Endothelial cell (in vitro differentiated cells): ENCODE data around the gene SYNPO2. TPM values are rescaled to one million over a fixed set of nuclear protein-coding genes. Genes with fewer than 3 reads are reported as not detected.

Source experiments
- DNase-seq: peaks from one replicate; pipeline ENCODE4 v3.0.0; 2021; ENCODE audit warnings: low spot score
- H3K27ac Mint-ChIP-seq: one replicate; pipeline ENCODE4 v1.8.0; 2021; ENCODE audit warnings: mixed read lengths, inconsistent platforms; ENCODE audit not compliant: unreplicated experiment
- H3K27me3 Mint-ChIP-seq: one replicate; pipeline ENCODE4 v1.8.0; 2021; ENCODE audit warnings: mild to moderate bottlenecking, moderate library complexity, mixed read lengths, inconsistent platforms; ENCODE audit not compliant: unreplicated experiment
- H3K36me3 Mint-ChIP-seq: one replicate; pipeline ENCODE4 v1.8.0; 2021; ENCODE audit warnings: mild to moderate bottlenecking, low read depth, mixed read lengths, inconsistent platforms; ENCODE audit not compliant: unreplicated experiment
- H3K4me1 Mint-ChIP-seq: one replicate; pipeline ENCODE4 v1.8.0; 2021; ENCODE audit warnings: mild to moderate bottlenecking, mixed read lengths, inconsistent platforms; ENCODE audit not compliant: unreplicated experiment
- H3K4me3 Mint-ChIP-seq: one replicate; pipeline ENCODE4 v1.8.0; 2021; ENCODE audit warnings: mild to moderate bottlenecking, mixed read lengths, inconsistent platforms; ENCODE audit not compliant: unreplicated experiment
- H3K9me3 Mint-ChIP-seq: one replicate; pipeline ENCODE4 v1.8.0; 2021; ENCODE audit warnings: mixed read lengths, inconsistent platforms; ENCODE audit not compliant: unreplicated experiment
- CTCF ChIP-seq: fragments of 200-600 bp; sonication (generic); IDR thresholded peaks from one replicate; pipeline ENCODE4 v1.5.0; 2021; ENCODE audit warnings: antibody characterized with exemption; ENCODE audit not compliant: unreplicated experiment
- long read RNA-seq: library from polyadenylated mRNA; unstranded; transcript quantifications from one replicate; pipeline ENCODE4 v2.0.0, GENCODE V29; 2020; ENCODE audit not compliant: unreplicated experiment
- total RNA-seq: library from RNA; stranded (reverse); fragmentation: NEBNext Ultra II Directional; extraction: Animal tissue kit (Norgen Biotek cat#: 25700); gene quantifications from one replicate; pipeline ENCODE4 v1.2.1, GENCODE V29; 2021; ENCODE audit not compliant: unreplicated experiment

The SYNPO2 gene
- total RNA-seq, result 1.1 TPM
- long read RNA-seq, partial matches to known transcripts, result 0 of 1 reads
- long read RNA-seq, other reads (novel, unspliced or antisense), result 1 of 1 reads

GRCh38 chr4:118888666-118889311 lies at the start of gene SYNPO2:
SYNPO2 (plus strand) TSS chr4:118888854; CDS start chr4:118889037, 183 bp downstream.
- DNase-seq, result peak; percentile 75
- Mint-ChIP-seq H3K36me3 (no peaks in the 10 kb centered on the region), H3K4me1 (peaks cover 8% of the 10 kb centered on the region), H3K9me3 (no peaks in the 10 kb centered on the region), H3K4me3 (peak within 1 kb of the TSS; percentile 84), H3K27ac (no peak within 1 kb of the TSS), H3K27me3 (no peaks in the 10 kb centered on the region)
- TF ChIP-seq CTCF, result no peak

- Mint-ChIP-seq H3K4me1 (peaks cover 36% of the 10 kb centered on the region), H3K27ac (no peak overlapping the region), H3K9me3 (no peaks in the 10 kb centered on the region), H3K36me3 (peaks cover 11% of the 10 kb centered on the region), H3K4me3 (no peak overlapping the region), H3K27me3 (peaks cover 13% of the 10 kb centered on the region)
- no peak for DNase-seq
- no peak for TF ChIP-seq CTCF
Observed at GRCh38 chr4:118839221-118839927, 49.3 kb upstream of the SYNPO2 start.

GRCh38 chr4:118842055-118842454 lies 46.6 kb upstream of the SYNPO2 start:
- Mint-ChIP-seq H3K4me3 (no peak overlapping the region), H3K36me3 (no peaks in the 10 kb centered on the region), H3K27ac (peak overlapping the region; percentile 22), H3K9me3 (no peaks in the 10 kb centered on the region), H3K27me3 (peaks cover 3% of the 10 kb centered on the region), H3K4me1 (peaks cover 24% of the 10 kb centered on the region)
- DNase-seq, result no peak
- no peak for TF ChIP-seq CTCF

GRCh38 chr4:118843237-118843636 lies 45.4 kb upstream of the SYNPO2 start:
- no peak overlapping the region for H3K27ac Mint-ChIP-seq
- no peak overlapping the region for H3K4me3 Mint-ChIP-seq
- DNase-seq, result no peak
- no peak for TF ChIP-seq CTCF
- no peaks in the 10 kb centered on the region for H3K9me3 Mint-ChIP-seq
- peaks cover 24% of the 10 kb centered on the region for H3K4me1 Mint-ChIP-seq
- no peaks in the 10 kb centered on the region for H3K36me3 Mint-ChIP-seq
- peaks cover 3% of the 10 kb centered on the region for H3K27me3 Mint-ChIP-seq

GRCh38 chr4:118845552-118846050 lies 43.1 kb upstream of the SYNPO2 start:
- no peaks in the 10 kb centered on the region for H3K36me3 Mint-ChIP-seq
- TF ChIP-seq CTCF, result no peak
- H3K4me3 Mint-ChIP-seq, result no peak overlapping the region
- H3K27ac Mint-ChIP-seq, result no peak overlapping the region
- H3K9me3 Mint-ChIP-seq, result no peaks in the 10 kb centered on the region
- DNase-seq, result no peak
- H3K27me3 Mint-ChIP-seq, result peaks cover 3% of the 10 kb centered on the region
- peaks cover 28% of the 10 kb centered on the region for H3K4me1 Mint-ChIP-seq
